ENCODE data around the gene LCORL. TPM values are rescaled to one million over a fixed set of nuclear protein-coding genes. Genes with fewer than 3 reads are reported as not detected.
A peak's percentile ranks its signal among the peaks of the same experiment; 100 is the strongest.

The LCORL gene
- total RNA-seq, 1 experiment from 2014 or later, result 15.5 TPM

GRCh38 chr4:18020145-18020670 lies 1.3 kb downstream of the LCORL start:
- H4K8ac ChIP-seq (replicated peaks; ENCODE audit: insufficient read length, low read depth, low read length), result no peak overlapping the region
- H3K18ac ChIP-seq (ENCODE audit: insufficient read length, low read depth, low read length), result no peak overlapping the region
- no peak overlapping the region for H2AFZ ChIP-seq (ENCODE audit: low read length)
- H3T11ph ChIP-seq (ENCODE audit: low read length), result no peak overlapping the region
- H4K20me1 ChIP-seq (ENCODE audit: control insufficient read depth, insufficient read depth, insufficient read length), result no peaks in the 10 kb centered on the region
- peak; percentile 29 for DNase-seq
- H3K4ac ChIP-seq (ENCODE audit: low read depth, low read length), result no peak overlapping the region
- peaks cover 3% of the 10 kb centered on the region for H3K79me1 ChIP-seq (ENCODE audit: insufficient read depth, low read depth, low read length, poor library complexity, severe bottlenecking)
- 100% methylated on average over 2 of the region's 16 CpGs for WGBS (ENCODE audit: extremely low coverage, insufficient read length, low lambda C conversion rate)
- no peaks in the 10 kb centered on the region for H3K4me1 ChIP-seq (ENCODE audit: insufficient read depth, low read length)
- no peaks in the 10 kb centered on the region for H3K36me3 Mint-ChIP-seq (ENCODE audit: insufficient read depth in 1 of 3, low read depth in 3 of 3)
- no peaks in the 10 kb centered on the region for H3K9me3 ChIP-seq (ENCODE audit: control insufficient read depth, low read depth, low read length)
- H3K4me3 Mint-ChIP-seq, result peak overlapping the region; percentile 85 to 99
- no peak overlapping the region for H2BK120ac ChIP-seq (ENCODE audit: low read depth, low read length, poor library complexity, severe bottlenecking)
- H3K9me3 Mint-ChIP-seq, result no peaks in the 10 kb centered on the region; a peak in 2 of 5 replicates
- peak overlapping the region; percentile 38 for H3K9ac ChIP-seq (ENCODE audit: extremely low read depth, insufficient read length, low read length)
- H3K27me3 Mint-ChIP-seq (ENCODE audit: low read depth), result peaks cover 31% of the 10 kb centered on the region
- no peak for TF ChIP-seq CTCF (conservative IDR thresholded peaks at IDR 0.05)
- H3K56ac ChIP-seq (ENCODE audit: insufficient read length, low read depth, low read length), result no peak overlapping the region
- no peaks in the 10 kb centered on the region; the same call in 1 of the 2 replicates for H3K79me2 ChIP-seq (ENCODE audit: insufficient read depth, low read length)
- no peak overlapping the region for H2BK12ac ChIP-seq (ENCODE audit: insufficient read length, low read depth, low read length)
- peaks cover 11% of the 10 kb centered on the region for H3K23me2 ChIP-seq (ENCODE audit: insufficient read length, low read depth, low read length, poor library complexity, severe bottlenecking)
- H3K4me1 Mint-ChIP-seq, result peaks cover 16 to 20% of the 10 kb centered on the region in 2 experiments
- no peak overlapping the region for H2BK15ac ChIP-seq (ENCODE audit: low read depth, low read length)
- no peak overlapping the region for H2AK5ac ChIP-seq (ENCODE audit: insufficient read length, low read length)
- no peak overlapping the region for H4K5ac ChIP-seq (ENCODE audit: insufficient read length, low read depth, low read length)
- H3K27ac Mint-ChIP-seq, result peak overlapping the region in 2 of 3 experiments; percentile 14 to 30; a peak in 3 of 7 replicates
- H2BK20ac ChIP-seq (ENCODE audit: low read depth, low read length, poor library complexity, severe bottlenecking), result no peak overlapping the region
- no peaks in the 10 kb centered on the region; the same call in 1 of the 2 replicates for H3K27me3 ChIP-seq (ENCODE audit: insufficient read depth, low read length)
- no peak overlapping the region for H3K14ac ChIP-seq (ENCODE audit: insufficient read depth, low read length)
- H2BK5ac ChIP-seq (ENCODE audit: insufficient read length, low read length), result no peak overlapping the region
- H3K23ac ChIP-seq (ENCODE audit: insufficient read length, low read depth, low read length), result no peak overlapping the region
- H3K4me2 ChIP-seq (ENCODE audit: insufficient read depth, insufficient read length, low read length), result peak overlapping the region; percentile 77
- H3K27ac ChIP-seq (ENCODE audit: insufficient read length, low read depth, low read length), result no peak overlapping the region
- H4K91ac ChIP-seq (ENCODE audit: insufficient read length, low read depth, low read length), result no peak overlapping the region

All from H9 (cell line).